ENCODE results near the gene CAPN11.

Gene CAPN11

DNA sequence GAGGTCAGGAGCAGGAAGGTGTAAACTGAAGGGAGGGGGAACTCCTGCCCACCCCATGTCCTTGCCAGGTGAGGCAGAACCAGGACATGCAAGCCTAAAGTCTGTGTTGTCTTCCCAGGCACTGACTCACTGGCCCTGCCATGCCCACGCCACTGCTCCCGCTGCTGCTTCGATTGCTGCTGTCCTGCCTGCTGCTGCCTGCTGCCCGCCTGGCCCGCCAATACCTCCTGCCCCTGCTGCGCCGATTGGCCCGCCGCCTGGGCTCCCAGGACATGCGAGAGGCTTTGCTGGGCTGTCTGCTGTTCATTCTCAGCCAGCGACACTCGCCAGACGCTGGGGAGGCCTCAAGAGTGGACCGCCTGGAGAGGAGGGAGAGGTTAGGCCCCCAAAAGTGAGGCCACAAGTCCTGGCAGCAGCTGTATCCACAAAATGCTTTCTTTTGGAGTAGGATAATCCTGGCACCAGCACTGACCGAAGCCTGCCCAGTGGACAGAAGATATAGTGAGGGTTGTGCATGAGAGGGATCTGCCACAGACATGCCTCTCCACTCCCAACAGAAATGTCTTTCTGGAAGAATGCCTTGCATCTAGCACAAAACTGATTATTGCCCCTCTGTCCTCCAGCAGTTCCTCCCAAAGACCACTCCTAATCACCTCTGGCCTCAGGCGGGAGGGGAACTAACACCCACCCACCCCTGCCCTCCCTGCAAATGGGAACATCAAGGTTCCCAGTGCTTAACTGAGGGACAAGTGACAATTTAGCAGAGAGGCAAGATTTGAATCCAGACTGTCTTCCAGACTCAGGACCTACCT is 58.9 kb downstream of the CAPN11 start:
- no peak for DNase-seq

DNA sequence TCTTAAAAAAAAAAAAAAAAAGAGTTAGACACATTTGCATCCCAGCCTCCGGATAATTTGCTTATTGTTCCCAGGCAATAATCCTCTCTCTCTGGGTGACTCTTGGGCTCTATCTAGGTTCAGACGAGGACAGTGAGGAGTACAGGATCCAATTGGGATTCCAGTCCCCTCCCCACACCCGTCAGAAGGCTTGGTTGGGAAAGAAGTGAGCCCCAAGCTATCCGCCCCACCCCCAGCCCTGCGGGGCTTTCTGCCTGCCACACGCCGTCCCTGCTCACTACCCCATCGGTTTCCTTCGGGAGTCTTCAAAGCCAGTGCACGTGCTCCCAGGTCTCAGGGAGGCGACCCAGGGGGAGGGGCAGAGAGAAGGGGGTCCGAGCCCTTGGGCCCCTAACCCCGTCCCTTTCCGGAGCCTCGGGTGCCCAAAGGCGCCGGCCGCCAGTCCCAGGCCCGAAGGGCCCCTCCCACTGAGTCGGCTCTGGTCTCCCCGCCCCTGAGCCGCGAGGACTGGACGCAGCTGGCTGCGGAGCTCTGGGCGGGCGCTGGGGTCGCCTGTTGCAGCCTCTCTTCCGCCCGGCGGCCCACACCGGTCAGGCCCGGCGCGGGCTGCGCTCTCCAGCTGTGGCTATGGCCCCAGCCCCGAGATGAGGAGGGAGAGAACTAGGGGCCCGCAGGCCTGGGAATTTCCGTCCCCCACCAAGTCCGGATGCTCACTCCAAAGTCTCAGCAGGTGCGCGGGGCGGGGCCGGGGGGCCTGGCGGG is 60.6 kb downstream of the CAPN11 start:
- no peak for DNase-seq

DNA sequence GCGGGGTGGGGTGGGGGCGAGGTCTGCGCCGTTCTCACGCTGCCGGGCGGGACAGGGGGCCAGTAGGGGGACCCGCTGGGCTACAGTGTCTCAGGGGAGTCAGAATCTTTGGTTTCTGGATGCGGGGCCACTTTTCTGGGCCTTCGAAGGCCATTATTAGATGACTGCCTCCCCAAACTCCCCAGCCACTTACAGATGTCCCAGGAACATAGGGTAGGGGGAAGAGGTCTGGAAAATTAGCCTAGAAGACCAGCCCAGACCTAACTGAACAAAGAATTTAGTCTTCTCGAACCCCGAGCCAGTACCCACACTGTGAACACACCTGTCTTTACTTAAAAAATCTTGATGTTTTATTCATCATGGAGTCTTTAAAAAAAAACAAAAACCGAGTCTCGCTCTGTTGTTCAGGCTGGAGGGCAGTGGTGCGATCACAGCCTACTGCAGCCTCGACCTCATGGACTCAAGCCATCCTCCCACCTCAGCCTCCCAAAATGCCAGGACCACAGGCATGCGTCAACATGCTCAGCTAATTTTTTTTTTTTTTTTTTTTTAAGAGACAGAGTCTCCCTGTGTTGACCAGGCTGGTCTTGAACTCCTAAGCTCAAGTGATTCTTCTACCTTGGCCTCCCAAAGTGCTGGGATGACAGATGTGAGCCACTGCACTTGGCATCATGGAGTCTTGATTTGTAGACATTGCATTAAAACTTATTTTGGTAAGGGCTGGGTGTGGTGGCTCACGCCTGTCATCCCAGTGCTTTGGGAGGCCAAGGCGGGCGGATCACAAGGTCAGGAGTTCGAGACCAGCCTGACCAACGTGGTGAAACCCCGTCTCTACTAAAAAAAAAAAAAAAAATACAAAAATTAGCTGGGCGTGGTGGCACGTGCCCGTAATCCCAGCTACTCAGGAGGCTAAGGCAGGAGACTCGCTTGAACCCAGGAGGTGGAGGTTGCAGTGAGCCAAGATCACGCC is 61.5 kb downstream of the CAPN11 start:
- no peak for DNase-seq

- no peak for DNase-seq
These were observed 62.3 kb downstream of the CAPN11 start for GRCh38 chr6:44220913-44221290.

DNA sequence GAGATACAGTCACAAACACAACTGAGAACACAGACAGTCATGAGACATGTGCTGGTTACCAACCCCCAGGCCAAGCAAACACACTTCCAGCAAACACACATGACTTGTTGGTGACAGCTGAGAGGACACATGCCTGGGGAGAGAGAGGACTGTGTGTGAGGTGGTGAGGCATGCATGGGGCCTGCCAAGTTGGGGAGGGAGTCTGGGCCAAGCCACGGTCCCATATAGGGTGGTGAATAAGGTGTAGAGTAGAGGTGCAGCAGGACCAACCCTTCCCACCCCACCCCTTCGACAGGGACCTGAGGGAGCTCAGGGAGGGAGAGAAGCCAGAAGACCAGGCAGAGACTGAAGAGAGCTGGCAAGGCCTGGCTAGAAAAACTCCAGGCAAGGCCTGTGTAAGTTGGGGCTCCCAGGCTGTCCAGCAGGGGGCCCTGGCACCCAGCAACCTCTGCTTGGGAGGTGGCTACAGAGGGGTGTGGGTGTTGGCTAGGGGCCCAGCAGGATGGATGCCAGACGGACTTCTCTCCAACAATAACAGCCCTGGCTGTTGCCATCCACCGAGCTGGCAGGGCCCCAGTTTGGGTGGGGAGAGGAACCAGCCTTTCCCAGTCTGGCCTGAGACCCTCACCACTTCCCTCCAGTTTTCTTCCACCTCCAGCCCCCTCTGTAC is 62.8 kb downstream of the CAPN11 start:
- peak; percentile 36 for DNase-seq

DNA sequence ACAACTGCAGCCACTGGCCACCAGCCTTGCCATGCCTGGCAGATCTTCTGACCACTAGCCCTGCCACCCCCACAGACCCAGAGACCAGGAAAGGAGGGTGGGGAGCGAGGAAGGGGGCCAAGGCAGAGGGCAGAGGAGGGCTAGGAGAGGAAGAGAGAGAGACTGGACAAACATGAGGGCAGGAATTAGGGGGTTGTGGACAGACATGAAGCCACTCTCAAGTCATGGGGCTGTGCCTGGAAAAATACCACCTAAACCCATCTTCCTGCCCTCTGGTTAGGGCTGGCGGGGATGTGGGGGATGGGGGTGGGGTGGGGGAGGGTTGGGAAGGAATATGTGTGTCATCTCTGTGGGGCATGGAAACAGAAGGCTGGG is 63.3 kb downstream of the CAPN11 start:
- DNase-seq = no peak

DNA sequence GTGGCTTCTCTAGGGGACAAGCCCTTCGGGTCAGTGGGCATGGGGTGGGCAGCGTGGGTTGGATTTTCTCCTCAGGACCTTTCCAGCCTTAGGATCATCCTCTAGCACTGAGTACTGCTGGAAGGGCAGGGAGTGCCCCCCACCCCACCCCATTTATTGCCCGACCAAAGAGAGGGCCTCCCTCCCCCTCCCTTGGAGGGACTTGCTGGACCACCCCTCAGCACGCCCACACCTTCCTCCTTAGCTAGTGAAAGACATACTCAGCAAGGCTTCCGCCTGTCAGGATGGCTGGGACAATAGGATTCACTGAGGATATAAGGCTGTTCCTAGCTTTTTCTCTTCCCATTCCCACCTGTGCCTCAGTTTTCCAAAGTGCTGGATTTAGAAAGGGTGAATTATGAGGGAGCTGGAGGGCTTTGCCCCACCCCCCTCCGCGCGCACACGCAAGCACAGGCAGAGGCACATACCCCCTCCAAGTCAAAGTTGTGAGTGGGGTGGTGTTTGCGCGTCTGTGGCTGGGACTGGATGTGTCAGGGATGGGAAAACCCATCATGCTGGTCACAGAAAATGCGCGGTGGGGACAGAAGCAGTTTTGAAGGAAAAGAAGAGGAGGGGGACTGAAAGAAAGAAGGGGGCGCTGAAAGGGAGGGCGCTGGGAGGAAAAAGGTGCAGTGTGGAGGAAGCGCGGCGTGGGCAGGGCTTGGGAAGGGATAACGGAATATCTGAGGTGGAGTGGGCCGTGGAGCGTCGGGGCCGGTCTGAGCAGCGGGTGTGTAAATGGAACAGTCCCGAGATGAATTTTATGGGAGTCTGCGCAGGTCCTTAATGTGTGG is 64.1 kb downstream of the CAPN11 start:
- DNase-seq = no peak

DNA sequence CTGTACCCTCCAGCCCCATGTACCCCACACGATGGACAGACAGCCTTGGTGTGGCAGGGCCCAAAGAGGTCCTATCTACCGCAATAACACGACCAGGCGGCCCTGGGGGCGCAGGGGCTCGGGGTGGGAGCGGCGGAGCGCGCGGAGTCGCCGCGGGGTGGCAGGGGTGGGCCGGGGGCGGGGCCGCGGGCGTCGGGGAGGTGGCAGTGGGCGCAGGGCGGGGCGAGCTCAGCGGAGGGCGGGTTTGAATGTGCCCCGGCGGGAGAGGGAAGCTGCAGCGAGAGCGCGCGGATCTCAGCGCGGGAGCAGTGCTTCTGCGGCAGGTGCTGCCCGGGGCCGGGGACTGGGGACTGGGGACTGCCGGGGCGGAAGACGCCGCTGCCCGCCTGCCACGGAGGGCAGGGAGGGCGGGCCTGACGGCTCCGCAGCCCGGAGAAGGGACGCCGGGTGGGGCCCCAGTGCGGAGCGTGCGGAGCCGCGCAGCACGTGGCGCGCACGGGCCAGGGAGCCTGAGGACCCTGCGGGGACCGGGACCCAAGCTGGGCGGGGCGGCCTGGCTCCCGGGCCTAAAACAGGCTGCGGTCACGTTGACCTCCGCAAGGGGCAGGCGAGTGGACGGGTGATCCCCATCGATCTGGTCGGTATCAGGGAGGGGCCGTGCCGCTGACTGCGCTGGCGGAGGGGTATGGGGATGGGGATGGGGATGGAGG is 64.9 kb downstream of the CAPN11 start, which contains the start of gene SLC29A1:
SLC29A1 (plus strand) TSS at position 277 of the 710 bp plus-strand sequence. CDS start 3,719 bp downstream, outside the sequence.
- no peak for DNase-seq

- DNase-seq = no peak
These were observed 65.7 kb downstream of the CAPN11 start for GRCh38 chr6:44224029-44224964.

DNA sequence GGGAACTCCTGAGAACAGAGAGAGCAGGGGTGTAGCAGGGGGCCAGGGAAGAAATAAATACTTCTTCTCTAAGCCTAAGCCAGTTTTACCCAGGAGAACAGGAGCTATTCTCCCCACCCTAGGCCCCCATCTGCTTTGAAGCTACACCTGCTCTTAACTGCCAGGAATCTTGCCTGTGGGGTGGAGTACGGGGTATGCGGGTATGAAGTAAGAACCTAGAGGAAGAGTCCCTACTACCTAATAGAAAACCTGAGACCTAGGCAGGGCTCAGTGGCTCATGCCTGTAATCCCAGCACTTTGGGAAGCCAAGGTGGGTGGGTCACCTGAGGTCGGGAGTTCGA is 66.3 kb downstream of the CAPN11 start:
- DNase-seq = no peak

- no peak for DNase-seq
These were observed 67.1 kb downstream of the CAPN11 start for GRCh38 chr6:44225579-44226325.

DNA sequence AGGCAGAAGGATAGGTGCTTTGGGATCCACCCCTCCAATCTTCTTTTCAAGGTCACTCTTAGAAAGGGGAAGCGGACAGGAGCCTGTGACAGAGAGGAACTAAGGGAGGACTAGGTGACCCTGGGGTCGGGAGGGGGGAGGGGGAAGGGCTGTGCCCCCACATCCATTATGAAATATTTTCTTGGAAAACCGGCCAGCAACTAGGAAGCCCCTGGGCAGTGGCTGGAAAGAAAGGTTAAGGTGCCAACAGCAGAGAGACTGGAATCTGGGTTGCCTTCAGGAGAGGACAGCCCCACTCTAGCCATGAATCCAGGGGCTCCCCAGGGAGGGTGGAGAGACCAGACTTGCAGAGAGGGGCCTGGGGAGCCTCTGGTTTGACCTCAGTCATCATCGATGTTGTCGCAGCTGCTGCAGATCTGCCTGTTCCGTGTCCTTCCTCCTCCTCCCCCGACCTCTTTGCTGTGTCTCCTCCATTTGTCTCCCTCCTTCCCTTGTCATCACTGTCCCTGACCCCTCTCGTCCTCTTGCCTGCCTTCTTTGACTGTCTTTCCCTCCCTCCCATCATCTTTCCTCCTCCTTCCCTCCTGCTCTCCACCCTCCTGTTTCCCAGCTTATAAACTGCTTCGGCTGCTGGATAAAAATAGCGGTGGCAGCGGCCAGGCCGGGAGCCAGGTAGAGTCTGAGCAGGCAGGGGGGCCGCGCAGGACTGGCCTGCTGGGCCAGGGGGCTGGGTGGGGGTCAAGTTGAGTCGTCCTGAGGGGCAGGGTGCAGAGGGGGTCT is 67.9 kb downstream of the CAPN11 start:
- no peak for DNase-seq

DNA sequence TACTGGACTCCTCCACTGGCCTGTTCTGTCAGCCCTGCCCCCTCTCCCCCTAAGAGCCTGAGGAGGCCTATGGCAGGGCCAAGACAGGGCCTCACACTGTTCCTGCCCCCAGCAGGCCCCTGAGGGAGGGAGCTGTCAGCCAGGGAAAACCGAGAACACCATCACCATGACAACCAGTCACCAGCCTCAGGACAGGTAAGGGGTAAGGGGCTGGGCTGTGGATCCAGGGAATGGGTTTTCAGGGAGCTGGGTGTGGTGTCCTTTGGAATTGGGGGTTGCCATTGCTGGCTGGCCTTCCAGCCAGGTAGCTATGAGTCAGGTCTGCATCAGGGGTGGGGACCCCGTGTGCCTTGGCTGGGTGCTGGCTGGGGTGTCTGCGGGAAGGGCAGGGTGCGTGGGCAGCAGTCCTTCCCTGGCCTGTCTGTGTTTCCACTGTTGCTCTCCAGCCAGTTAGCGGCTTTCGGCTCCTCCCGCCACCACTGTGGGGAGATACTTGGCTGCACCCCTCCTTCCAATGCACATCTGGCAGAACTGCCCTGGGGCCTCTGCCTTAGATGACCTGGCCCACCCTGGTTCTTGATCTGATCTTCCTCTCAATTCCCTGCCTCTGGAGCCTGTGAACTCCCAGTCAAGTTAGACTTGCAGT is 68.7 kb downstream of the CAPN11 start:
- DNase-seq = no peak

DNA sequence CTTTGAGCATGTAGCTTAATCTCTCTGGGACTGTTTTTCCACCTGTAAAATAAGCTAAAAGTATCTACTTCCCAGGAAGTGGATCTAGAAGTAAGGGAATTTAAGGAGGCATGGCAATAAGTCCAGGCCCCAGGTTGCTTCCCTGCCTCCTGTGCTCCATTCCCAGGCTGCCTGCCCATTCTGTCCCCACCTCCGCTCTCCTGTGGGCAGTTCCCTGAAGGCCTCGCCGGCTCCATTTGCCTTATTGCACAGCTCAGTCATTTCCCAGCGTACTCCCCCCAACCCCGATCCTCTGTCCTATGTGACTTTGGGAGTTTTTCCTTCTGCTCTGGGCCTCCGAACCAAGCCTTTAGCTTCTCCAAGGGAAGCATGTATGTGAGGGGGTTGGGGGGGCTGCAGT is 69.4 kb downstream of the CAPN11 start:
- DNase-seq = no peak

- DNase-seq = no peak
These were observed 69.8 kb downstream of the CAPN11 start for GRCh38 chr6:44228433-44228832.

DNA sequence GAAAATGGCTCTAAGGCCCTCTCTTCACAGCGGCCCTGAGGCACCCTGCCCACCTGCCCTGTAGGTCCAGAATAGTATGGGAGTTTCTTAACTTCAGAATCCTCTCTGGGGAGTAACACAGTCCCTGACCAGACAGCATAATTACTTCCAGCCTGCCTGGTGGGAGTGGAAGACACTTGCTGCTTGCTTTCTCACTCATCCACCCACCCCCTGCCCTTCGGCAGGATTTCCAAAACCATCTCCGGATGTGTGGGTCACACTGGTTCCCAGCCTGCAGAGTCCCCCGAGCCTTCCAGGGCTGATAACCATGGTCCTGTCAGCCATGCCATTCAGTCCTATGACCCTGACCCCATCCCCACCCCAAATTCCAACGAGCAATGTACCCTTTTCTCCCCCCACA is 70.2 kb downstream of the CAPN11 start:
- no peak for DNase-seq

GRCh38 chr6:44229376-44230033 is 70.9 kb downstream of the CAPN11 start:
- DNase-seq = no peak
